Measurements from ENCODE around the gene RAD23A.
A peak's percentile ranks its signal among the peaks of the same experiment; 100 is the strongest.

The RAD23A gene

GRCh38 chr19:12932392-12933286 is 13.0 kb upstream of the RAD23A start:
- no peak for TF ChIP-seq CTCF (IDR thresholded peaks at IDR 0.05)
- no peak for TF ChIP-seq ZFX (IDR thresholded peaks at IDR 0.05; ENCODE audit: borderline replicate concordance)
- H3K27ac ChIP-seq: peak overlapping the region; percentile 78

GRCh38 chr19:12933287-12934072 is 12.2 kb upstream of the RAD23A start, which contains the start of gene FARSA:
FARSA (minus strand) TSS chr19:12933711; CDS start chr19:12933696, 15 bp downstream.
- TF ChIP-seq ZFX (IDR thresholded peaks at IDR 0.05; ENCODE audit: borderline replicate concordance) (no peak), CTCF (IDR thresholded peaks at IDR 0.05) (no peak)
- H3K27ac ChIP-seq: peak within 1 kb of the TSS; percentile 78

- H3K27ac ChIP-seq: no peak overlapping the region
- TF ChIP-seq ZFX (IDR thresholded peaks at IDR 0.05; ENCODE audit: borderline replicate concordance) (no peak), CTCF (IDR thresholded peaks at IDR 0.05) (no peak)
These were observed 10.6 kb upstream of the RAD23A start for GRCh38 chr19:12935071-12935470.

- H3K27ac ChIP-seq: no peak overlapping the region
- TF ChIP-seq CTCF (IDR thresholded peaks at IDR 0.05) (no peak), ZFX (IDR thresholded peaks at IDR 0.05; ENCODE audit: borderline replicate concordance) (no peak)
These were observed 9.1 kb upstream of the RAD23A start for GRCh38 chr19:12936582-12936981.

GRCh38 chr19:12937093-12937926 is 8.4 kb upstream of the RAD23A start:
- peak overlapping the region; percentile 93 for H3K27ac ChIP-seq

More at GRCh38 chr19:12937093-12937926, 8.4 kb upstream of the RAD23A start:
- TF ChIP-seq ZFX (IDR thresholded peaks at IDR 0.05; ENCODE audit: borderline replicate concordance) (no peak), CTCF (IDR thresholded peaks at IDR 0.05) (no peak)
